GM19463 (cell line): ENCODE measurements around the gene BPIFA2.

ENCODE experiments used
- ATAC-seq: cut with Tn5 transposase; IDR thresholded peaks from one replicate; pipeline ENCODE4 v1.9.1; 2021; ENCODE audit warnings: mild to moderate bottlenecking, moderate library complexity; ENCODE audit not compliant: unreplicated experiment

Gene BPIFA2

DNA sequence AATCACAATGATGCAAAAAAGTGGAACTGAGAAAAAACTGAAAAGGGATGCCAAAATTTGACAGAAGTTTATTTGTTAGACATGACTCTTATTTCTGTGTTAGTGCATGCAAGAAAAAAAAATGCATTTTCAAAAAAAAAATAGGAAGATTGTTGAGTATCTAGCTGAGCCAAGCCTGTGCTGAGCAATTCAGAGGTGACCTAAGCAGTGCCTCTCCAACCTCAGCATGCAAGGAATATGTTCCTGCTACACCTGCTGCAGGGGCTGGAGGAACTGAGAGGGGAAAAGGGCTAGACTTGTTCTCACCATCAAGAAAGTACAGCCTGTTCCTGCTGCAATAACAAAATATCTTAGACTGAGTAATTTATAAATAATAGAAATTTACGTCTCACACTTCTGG lies 24.0 kb downstream of the BPIFA2 start:
- no peak for ATAC-seq

DNA sequence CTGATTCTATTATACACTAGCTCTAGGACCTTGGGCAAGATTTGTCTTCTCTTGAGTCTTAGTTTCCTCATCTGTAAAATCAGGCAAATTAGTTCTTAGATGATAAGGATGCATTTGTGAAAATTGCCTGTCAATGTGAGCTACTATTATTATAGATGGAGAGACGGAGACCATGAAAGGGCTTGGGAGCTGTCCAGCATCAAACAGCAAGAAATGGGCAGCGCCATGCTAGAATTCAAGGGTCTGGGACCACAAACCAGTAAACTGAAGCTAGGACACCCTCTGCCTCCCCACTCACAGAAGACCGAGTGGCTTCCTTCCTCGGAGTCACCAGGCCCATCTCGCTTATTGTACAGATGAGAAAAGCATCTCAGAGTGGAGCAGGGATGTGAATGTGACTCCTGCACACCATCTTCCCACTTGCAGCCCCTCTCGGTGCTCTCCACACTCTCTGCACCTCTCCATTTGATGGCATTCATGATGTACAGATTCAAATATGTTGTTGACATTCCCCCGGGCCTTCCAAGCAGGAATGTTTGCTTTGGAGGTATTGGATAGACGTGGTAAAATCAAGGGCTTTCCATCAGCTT lies 25.0 kb downstream of the BPIFA2 start:
- no peak for ATAC-seq

DNA sequence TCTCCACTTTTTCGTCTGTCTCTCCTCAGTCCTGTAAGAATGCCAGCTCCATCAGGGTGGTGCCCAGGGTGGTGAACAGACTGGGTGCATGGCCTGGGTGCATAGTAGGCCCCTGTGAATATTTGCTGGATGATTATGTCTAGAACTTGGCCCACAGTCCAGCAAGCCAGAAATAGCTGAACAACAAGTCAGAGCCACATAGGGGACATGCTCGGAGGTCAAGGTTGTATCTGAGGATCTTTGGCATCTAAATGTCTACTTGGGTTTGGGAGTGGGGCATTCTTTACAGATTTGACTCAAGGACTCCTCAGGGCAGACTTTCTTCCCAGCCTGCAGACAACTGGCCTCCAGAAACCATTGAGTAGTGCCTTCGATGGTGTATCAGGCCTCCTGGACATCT lies 31.1 kb downstream of the BPIFA2 start:
- no peak for ATAC-seq

DNA sequence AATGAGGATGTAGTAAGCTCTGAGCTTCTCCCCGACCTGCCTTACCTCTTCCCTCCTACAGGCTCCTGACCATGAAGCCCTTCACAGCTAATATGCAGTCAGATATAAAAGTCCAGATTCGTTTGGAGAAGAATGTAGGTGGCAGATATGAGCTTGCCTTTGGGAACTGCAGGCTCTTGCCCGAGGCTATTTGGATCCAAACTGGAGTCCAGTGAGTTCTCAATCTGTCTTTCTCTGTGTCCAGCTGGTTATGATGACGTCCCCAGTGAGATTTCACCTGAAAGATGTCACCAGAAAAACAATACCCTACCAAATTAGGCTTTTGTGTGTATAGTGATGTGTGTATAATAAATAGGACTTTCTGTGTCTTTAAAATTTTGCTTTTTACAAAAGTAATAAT lies 34.5 kb downstream of the BPIFA2 start:
- no peak for ATAC-seq

DNA sequence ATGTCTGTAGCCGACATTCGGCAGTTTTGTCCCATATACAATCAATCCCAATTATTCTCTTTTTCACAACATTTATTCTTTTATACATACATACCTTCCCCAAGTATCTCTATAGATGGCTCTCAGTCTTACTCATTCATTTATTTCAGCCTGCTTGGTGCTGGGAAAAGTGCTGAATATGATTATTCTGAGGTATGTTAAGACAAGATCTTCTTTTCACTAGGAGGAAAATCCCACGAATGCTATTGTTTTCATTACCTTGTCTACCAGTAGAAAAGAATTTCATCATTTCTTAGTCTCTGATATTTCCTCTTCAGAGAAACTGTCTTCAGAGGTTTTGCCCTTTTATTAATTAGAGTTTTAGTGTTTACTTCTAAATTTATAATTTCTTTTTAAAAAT lies 35.5 kb downstream of the BPIFA2 start:
- ATAC-seq: no peak

DNA sequence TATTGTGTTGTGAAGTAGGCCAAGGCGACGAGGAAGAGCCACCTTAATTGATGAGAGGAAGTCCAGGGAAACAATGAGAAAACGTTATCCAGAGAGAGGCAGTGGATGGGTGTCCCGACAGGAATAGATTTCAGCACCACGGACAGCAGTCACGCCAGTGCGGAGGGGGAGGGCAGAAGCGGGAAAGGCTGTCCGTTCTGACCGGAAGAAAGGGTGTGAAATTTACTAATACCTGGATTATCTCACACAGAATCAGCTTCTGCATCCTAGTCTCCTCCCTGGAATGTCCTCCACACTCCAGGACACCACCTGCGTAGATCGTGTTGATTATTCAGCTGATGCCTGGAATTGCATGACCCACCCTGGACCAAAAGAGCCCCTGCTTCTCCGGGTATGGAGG lies 41.8 kb downstream of the BPIFA2 start:
- no peak for ATAC-seq

DNA sequence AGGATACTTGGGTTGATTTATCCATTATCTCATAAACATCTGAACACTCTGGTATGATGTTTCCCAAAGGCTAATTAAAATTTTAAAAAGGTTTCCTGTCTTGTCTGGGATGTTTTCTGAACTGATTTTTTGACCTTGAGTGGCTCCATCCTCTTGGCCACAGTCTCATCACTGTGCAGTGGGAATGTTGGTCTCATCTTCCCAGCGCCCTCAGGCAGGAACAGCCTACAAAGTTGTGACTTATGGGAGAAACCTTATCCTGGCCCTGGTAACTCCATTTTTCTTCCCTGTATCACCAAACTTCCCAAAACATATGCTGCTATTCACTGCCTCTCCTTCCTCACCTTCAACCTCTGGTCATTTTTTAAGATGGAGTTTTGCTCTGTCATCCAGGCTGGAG lies 42.4 kb downstream of the BPIFA2 start:
- ATAC-seq: no peak

DNA sequence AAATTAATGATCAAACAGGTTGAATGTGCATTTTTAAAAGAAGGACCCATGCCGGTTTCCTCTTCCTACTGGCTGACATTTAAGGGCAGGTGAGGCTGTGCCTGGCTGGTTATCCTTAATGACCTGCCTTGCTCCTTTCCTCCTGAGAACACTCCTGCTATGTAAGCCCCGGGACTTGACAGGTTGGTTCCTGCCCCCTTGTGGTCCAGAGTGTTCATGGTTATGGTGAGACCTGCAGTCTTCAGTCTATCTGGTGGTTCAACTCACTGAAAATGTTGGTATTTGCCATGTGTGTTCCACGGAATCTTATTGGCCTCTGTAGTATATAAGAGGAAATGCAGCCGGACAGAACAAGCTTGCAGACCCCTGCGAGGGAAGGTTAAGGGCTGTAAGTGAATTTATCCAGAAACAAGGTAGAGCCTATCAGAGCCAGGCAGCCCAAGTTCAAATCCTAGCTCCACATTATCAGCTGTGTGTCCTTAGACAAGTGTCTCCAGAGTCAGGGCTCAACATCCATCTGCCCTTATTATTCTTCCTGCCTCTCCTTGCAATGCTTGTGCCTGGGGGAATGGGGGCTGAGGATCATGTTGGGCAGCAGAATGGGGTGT lies 44.0 kb downstream of the BPIFA2 start:
- ATAC-seq: no peak

DNA sequence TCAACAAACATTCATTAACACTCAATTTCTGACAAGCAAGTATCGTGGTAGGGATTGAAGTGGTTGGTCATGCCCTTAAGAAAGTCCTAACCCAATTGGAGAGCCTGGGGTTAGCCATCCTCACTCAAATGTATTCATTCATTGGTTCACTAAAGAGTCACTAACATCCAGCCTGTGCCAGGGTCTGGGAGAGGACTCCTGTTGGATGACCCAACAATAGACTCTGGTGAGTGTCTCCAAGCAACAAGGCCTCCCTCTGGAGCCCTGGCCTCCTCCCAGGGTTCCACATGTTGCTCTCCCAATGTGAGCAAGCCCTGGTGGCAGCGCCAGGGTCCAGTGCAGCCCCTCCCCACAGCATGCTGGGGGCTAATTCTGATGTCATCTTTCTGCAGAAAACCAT lies 49.1 kb downstream of the BPIFA2 start, which contains the start of gene BPIFA3:
Gene BPIFA3 (plus strand): TSS at position 301 of the 400 bp plus-strand sequence. CDS start 185 bp downstream, outside the sequence.
- ATAC-seq: no peak

DNA sequence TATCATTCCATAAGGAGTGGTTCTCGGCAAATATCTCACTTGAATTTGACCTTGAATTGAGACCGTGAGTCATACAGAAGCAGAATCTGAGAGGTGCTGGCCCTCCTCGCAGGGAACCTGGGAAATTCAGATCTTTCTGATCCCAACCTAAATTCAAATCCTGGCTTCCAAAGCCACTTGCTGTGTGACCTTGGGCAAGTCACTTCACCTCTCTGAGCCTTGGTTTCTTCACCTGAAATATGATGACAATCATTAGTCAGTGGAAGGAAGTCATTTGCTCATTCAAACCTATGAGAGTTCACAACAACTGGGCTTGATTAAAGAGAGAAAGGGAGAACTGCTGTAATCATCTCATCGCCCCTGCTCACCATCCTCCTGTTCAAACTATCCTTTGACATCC lies 56.4 kb downstream of the BPIFA2 start:
- no peak for ATAC-seq

DNA sequence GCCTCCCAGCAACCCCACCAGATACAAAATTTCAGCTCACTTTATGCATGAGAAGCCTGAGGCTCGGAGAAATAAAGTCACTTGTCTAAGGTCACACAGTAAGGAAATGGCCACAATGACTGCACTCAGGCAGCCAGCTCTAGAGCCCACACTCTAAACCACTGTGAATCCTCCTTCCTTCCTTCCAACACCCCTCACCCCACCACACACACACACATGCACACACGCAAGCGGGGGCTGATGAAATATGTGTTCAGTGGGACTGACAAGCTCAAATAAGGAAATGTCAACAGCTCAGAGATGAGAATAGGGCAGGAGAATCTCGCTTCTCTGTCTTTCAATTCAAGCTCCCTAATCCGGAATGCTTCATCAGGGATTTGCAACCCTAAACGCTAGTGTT lies 61.9 kb downstream of the BPIFA2 start:
- ATAC-seq: no peak
